Measurements from ENCODE around the gene GDF10. TPM values are rescaled to one million over a fixed set of nuclear protein-coding genes. Genes with fewer than 3 reads are reported as not detected.

GDF10 gene
- total and polyA plus RNA-seq, 2 donors (not counting 1 experiment from before 2014, with no cell fraction given): not detected

GRCh38 chr10:47253651-47254375 is 46.2 kb upstream of the GDF10 start:
- no peak overlapping the region for H2AFZ ChIP-seq (ENCODE audit: insufficient read depth, low read depth, low read length, poor library complexity, severe bottlenecking)
- no peaks in the 10 kb centered on the region for H4K20me1 ChIP-seq (ENCODE audit: control insufficient read depth, insufficient read depth, low read length, poor library complexity, severe bottlenecking)
- no peak overlapping the region for H3K9ac ChIP-seq (ENCODE audit: low read length)
- no peaks in the 10 kb centered on the region for H3K27me3 ChIP-seq (replicated peaks in 1 of 4; ENCODE audit: control extremely low read depth in 1 of 4, control insufficient read depth in 3 of 4, insufficient read depth in 4 of 4, low read length in 3 of 4)
- CTCF ChIA-PET: interaction anchor here (1.0 kb wide), 1 partner anchor 9 kb away, joined by 3 read pairs; no protein-coding TSS in a partner anchor
- peaks cover 0 to 3% (median 0%) of the 10 kb centered on the region in 3 donors for H3K9me3 ChIP-seq (ENCODE audit: control extremely low read depth in 1 of 3, control insufficient read depth in 2 of 3, insufficient read depth in 1 of 3, low read length in 2 of 3)
- intact Hi-C loops (cut with micrococcal nuclease): no loop called here
- Mint-ChIP-seq H3K27me3 (no peaks in the 10 kb centered on the region), H3K9me3 (ENCODE audit: insufficient read depth) (no peaks in the 10 kb centered on the region), H3K4me3 (no peak overlapping the region), H3K27ac (no peak overlapping the region), H3K4me1 (peaks cover 35% of the 10 kb centered on the region)
- H3K79me2 ChIP-seq (ENCODE audit: control insufficient read depth, insufficient read depth, low read length): no peaks in the 10 kb centered on the region
- no peak for DNase-seq
- no peak for TF ChIP-seq EZH2 (IDR thresholded peaks at IDR 0.05; ENCODE audit: borderline replicate concordance, insufficient read depth, low read depth, low read length, poor library complexity, severe bottlenecking)
- TF ChIP-seq CTCF (IDR thresholded peaks at IDR 0.05): no peak
- POLR2A ChIA-PET: no interaction called here
- H3K36me3 ChIP-seq (replicated peaks in 1 of 2; ENCODE audit: control extremely low read depth in 1 of 2, control insufficient read depth in 1 of 2, extremely low read depth in 1 of 2, insufficient read depth in 2 of 2, low read length in 1 of 2): no peaks in the 10 kb centered on the region
- 91% methylated on average over 19 of the region's 19 CpGs for WGBS (ENCODE audit: insufficient coverage)
- no peak for ATAC-seq (ENCODE audit: low read depth)
- no peak overlapping the region for H3K4me3 ChIP-seq (ENCODE audit: control extremely low read depth in 1 of 5, extremely low read depth in 1 of 5, insufficient read depth in 1 of 5, low read depth in 2 of 5, low read length in 4 of 5)
- H3K4me2 ChIP-seq (replicated peaks; ENCODE audit: low read depth, low read length, poor library complexity, severe bottlenecking): no peak overlapping the region
- no peak overlapping the region for H3K27ac ChIP-seq (ENCODE audit: low read length in 2 of 2)
- peaks cover 21 to 30% of the 10 kb centered on the region in 2 donors for H3K4me1 ChIP-seq (ENCODE audit: control insufficient read depth in 2 of 2, insufficient read depth in 2 of 2, low read length in 2 of 2)

GRCh38 chr10:47254611-47255010 is 45.4 kb upstream of the GDF10 start:
- no peak overlapping the region for H3K4me3 Mint-ChIP-seq
- peaks cover 0 to 3% (median 0%) of the 10 kb centered on the region in 3 donors for H3K9me3 ChIP-seq (ENCODE audit: control extremely low read depth in 1 of 3, control insufficient read depth in 2 of 3, insufficient read depth in 1 of 3, low read length in 2 of 3)
- H4K20me1 ChIP-seq (ENCODE audit: control insufficient read depth, insufficient read depth, low read length, poor library complexity, severe bottlenecking): no peaks in the 10 kb centered on the region
- DNase-seq (no peak), ATAC-seq (ENCODE audit: low read depth) (no peak)
- no peak overlapping the region for H2AFZ ChIP-seq (ENCODE audit: insufficient read depth, low read depth, low read length, poor library complexity, severe bottlenecking)
- CTCF ChIA-PET: interaction anchor here (1.0 kb wide), 1 partner anchor 9 kb away, joined by 3 read pairs; no protein-coding TSS in a partner anchor
- H3K27me3 Mint-ChIP-seq: no peaks in the 10 kb centered on the region
- intact Hi-C loops (cut with micrococcal nuclease): no loop called here
- peaks cover 29 to 38% of the 10 kb centered on the region in 2 donors for H3K4me1 ChIP-seq (ENCODE audit: control insufficient read depth in 2 of 2, insufficient read depth in 2 of 2, low read length in 2 of 2)
- TF ChIP-seq EZH2 (IDR thresholded peaks at IDR 0.05; ENCODE audit: borderline replicate concordance, insufficient read depth, low read depth, low read length, poor library complexity, severe bottlenecking) (no peak), CTCF (IDR thresholded peaks at IDR 0.05) (no peak)
- H3K4me3 ChIP-seq (ENCODE audit: control extremely low read depth in 1 of 5, extremely low read depth in 1 of 5, insufficient read depth in 1 of 5, low read depth in 2 of 5, low read length in 4 of 5): no peak overlapping the region
- no peak overlapping the region for H3K4me2 ChIP-seq (replicated peaks; ENCODE audit: low read depth, low read length, poor library complexity, severe bottlenecking)
- H3K27me3 ChIP-seq (replicated peaks in 1 of 4; ENCODE audit: control extremely low read depth in 1 of 4, control insufficient read depth in 3 of 4, insufficient read depth in 4 of 4, low read length in 3 of 4): no peaks in the 10 kb centered on the region
- H3K9ac ChIP-seq (ENCODE audit: low read length): no peak overlapping the region
- peaks cover 42% of the 10 kb centered on the region for H3K4me1 Mint-ChIP-seq
- H3K79me2 ChIP-seq (ENCODE audit: control insufficient read depth, insufficient read depth, low read length): no peaks in the 10 kb centered on the region
- H3K27ac ChIP-seq (ENCODE audit: low read length in 2 of 2): no peak overlapping the region
- no peak overlapping the region for H3K27ac Mint-ChIP-seq
- POLR2A ChIA-PET: no interaction called here
- WGBS (ENCODE audit: insufficient coverage): no CpG with 5 or more reads among the region's 2 CpGs
- H3K9me3 Mint-ChIP-seq (ENCODE audit: insufficient read depth): no peaks in the 10 kb centered on the region
- H3K36me3 ChIP-seq (replicated peaks in 1 of 2; ENCODE audit: control extremely low read depth in 1 of 2, control insufficient read depth in 1 of 2, extremely low read depth in 1 of 2, insufficient read depth in 2 of 2, low read length in 1 of 2): no peaks in the 10 kb centered on the region
